GM19455 (cell line): ENCODE data around the gene LETM1.

Experiments
- ATAC-seq: cut with Tn5 transposase; IDR thresholded peaks from one replicate; pipeline ENCODE4 v1.9.1; 2021; ENCODE audit not compliant: unreplicated experiment

LETM1 gene

DNA sequence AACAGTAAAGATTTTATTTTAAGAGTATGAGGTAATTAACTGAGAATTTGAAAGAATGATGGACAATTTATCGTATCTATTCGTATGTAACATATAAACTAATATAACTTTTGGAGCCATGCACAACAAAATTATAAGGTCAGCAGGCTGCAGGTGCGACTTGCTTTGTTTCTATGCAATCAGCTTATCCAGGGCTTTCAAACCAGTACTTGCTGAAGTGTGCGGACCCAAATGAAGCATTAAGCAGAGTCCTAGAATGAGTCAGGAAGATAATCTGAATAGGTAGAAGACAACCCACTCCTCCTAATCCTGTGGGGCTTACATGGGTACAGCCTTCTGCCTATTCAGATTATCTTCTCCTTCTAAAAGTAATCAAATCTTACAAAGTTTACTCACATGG is 17.3 kb upstream of the LETM1 start:
- no peak for ATAC-seq

DNA sequence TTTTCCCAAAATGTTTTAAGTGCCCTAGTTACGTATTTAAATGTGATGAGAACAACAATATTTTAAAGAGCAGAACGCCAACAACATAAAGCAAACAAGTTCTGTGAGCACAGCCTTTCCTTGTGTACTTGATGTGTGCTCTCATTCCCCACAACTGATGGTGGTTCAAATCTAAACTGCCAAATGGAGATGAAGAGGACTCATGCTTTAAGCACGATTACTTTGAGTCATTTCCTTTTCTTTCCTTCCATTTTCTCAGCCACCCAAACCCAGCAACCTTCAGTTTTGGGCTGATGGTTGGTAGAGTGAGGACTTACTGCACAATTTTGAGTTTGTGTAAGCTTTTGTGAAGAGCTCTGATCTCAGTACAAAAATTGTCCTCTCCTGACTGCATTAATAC is 16.9 kb upstream of the LETM1 start:
- ATAC-seq = no peak

DNA sequence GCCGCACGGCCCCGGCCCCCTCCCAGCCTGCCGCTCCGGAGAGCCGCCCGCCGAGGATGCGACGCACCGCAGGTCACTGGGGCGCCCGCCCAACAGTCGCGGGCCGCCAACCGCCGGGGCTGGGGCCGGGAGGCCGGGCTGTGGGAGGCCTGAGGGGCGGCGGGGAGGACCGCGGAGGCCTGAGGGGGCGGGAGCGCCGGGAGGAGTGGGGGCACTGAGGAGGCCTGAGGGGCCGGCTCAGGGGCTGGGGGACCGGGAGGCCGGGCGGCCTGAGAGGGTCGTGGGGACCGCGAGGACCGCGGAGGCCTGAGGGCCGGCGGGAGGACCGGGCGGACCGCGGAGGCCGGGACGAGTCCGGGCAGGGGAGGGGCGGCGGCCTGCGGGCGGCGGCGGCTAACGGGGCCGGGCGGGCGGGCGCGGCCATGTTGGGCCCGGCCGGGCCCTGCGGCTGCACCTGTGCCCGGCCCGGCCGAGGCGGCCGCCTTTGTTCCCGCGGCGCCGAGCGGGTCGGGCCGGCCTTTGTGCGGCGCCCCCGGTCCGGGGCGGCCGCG is 15.6 kb upstream of the LETM1 start:
- peak; percentile 5 for ATAC-seq

GRCh38 chr4:1870578-1871443 is 14.9 kb upstream of the LETM1 start, which contains the start of gene NSD2:
NSD2 (plus strand) TSS chr4:1871393; CDS start chr4:1900655, 29,262 bp downstream.
- peak; percentile 57 for ATAC-seq

- peak; percentile 52 for ATAC-seq
These were observed 14.3 kb upstream of the LETM1 start for GRCh38 chr4:1870328-1870577.

GRCh38 chr4:1869530-1870327 is 13.8 kb upstream of the LETM1 start:
- ATAC-seq = peak; percentile 12

GRCh38 chr4:1868912-1869311 is 13.0 kb upstream of the LETM1 start:
- ATAC-seq = no peak

- ATAC-seq = no peak
These were observed 12.3 kb upstream of the LETM1 start for GRCh38 chr4:1868293-1868692.

- ATAC-seq = no peak
These were observed 10.3 kb upstream of the LETM1 start for GRCh38 chr4:1866189-1866661.

DNA sequence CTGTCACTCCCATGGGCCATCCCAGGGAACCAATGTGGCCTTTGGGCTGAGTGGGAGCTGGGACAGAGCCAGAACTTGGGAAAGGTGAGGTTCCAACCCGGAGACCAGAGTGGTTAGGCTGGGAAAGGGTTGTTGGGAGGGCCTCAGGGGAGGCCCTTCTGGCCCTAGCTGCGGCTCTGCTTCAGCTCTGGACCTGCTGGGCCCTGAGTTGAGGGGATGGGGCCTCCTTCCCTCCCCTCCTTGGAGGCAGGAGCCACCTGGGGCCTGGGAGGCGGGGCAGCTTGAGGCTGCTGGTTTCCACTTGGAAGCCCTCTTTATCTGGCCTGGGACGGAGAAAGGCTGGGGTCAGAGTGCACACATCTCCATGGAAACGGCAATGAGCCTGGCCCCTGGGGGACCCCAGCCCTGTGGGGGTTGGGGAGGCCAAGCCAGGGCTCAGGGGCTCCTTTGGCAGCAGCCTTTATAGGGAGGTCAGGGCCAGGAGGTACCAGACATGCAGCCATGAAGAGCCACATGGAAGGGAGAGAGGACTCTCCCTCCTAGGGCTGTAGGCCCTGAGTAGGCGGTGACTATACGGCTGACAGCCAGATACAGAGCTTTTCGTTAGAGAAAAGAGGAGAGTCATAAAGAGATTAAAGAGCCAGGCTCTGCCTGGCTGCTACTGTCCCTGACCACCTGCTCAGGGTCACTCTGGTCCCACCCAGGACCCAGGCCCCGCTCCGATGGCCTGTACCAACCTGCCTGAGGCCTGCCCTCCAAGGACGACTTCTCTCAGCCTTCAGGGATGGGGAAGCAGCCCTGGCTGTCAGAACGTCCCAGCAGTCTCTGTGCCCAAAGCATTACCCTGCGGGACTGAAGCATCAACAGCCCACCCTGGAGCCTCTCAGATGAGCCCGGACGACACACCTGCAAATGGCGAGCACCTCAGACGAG is 8.4 kb upstream of the LETM1 start:
- no peak for ATAC-seq

DNA sequence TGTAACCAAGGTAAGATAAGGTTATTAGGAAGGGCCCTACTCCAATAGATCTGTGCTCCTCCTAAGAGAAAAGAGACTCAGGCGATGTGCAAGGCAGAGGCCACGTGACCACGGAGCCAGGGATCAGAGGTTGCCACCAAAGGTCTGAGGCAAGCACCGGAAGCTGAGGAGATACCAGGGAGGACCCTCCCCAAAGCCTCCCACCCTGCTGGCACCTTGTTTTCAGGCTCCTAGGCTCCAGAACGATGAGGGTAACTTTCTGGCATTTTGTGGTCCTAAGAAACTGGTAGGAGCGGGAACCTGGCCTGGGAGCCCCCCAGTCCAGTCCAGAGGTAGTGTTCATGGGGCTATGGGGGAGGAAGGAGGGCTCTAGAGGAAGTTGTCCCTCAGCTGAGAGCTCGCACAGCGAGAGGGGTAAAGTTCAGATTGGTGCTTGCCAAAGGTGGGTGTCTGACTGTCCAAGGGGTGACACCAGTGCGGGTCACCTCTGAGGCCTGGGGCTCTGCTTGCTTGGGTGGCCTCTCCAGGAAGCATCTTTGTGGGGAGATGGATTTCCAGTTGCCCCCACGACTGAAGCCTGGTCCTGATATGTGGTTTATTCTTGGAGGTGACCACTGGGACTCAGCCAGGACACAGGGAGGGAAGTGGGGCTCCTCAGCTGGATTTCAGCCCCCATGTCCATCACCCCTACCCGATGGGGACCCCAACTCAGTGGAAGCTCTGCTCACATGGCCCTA is 7.5 kb upstream of the LETM1 start:
- ATAC-seq = no peak

DNA sequence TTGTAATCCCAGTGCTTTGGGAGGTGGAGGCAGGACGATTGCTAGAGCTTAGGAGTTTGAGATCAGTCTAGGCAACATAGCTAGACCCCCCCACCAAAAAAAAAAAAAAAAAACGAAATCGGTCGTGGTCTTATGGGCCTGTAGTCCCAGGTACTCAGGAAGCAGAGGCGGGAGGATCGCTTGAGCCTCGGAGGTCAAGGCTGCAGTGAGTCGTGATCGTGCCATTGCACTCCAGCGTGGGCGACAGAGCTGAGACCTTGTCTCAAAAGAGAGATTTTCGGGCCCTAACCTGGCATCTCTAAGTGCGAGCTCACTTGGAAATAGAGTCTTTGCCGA is 7.0 kb upstream of the LETM1 start:
- no peak for ATAC-seq

DNA sequence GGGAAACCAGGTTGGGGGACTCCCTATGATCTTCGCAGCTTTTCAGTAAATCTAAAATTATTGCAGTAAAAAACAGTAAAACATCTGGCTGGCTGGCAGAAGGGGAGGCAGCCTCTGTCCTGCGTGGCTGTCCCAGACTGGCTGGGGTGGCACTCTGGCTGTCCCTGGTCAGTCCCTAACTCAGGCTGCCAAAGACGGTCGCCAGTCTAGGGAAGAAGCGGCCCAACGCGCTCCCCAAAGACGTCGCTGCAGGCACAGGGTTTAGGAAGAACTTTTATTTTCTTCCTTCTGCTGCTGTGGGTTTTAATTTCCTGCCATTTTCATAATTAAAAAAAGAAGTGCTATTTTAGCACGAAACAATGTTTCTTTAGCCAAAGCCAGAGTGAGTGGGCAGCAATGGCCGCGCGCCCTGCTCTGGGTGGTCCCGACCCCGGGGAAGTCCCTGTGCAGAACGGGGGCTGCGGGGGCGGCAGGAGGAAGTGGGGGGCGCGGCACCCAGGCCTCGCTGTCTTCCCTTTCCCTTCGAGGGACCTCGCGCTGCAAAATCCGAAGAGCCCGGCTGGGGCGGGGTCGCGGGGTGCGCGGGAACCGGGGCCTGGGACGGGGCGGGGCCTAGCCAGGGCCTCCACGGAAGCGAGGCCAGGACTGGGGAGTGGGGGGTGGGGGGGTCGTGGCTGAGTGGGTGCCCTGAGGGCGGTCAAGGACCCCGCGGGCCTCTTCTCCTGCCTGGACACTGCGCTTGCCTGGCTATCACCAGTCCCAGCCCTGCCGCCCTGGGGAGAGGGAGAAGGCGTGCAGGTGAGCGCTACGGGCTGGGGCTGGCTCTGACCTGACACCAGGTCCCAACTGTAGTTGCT is 6.3 kb upstream of the LETM1 start:
- ATAC-seq = no peak

GRCh38 chr4:1859389-1859753 is 3.4 kb upstream of the LETM1 start:
- ATAC-seq = no peak

DNA sequence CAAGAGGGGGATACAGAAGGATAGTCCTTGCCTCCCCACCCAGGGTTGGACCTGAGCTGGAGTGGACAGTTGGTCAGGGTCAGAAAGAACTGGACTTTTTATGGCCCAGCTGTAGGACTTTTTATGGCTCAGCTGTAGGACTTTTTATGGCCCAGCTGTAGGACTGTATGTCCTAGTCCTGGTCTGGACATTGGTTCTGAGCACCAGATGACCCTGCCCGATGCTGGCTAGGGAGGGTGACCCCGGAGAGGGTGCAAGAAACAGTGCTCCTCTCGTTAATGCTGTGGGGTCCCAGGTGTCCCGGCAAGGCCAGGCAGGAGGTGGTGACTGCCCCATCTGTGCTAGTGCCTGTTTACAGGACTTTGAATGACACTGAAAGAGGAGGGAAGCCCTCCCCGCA is 2.0 kb upstream of the LETM1 start:
- ATAC-seq = no peak

DNA sequence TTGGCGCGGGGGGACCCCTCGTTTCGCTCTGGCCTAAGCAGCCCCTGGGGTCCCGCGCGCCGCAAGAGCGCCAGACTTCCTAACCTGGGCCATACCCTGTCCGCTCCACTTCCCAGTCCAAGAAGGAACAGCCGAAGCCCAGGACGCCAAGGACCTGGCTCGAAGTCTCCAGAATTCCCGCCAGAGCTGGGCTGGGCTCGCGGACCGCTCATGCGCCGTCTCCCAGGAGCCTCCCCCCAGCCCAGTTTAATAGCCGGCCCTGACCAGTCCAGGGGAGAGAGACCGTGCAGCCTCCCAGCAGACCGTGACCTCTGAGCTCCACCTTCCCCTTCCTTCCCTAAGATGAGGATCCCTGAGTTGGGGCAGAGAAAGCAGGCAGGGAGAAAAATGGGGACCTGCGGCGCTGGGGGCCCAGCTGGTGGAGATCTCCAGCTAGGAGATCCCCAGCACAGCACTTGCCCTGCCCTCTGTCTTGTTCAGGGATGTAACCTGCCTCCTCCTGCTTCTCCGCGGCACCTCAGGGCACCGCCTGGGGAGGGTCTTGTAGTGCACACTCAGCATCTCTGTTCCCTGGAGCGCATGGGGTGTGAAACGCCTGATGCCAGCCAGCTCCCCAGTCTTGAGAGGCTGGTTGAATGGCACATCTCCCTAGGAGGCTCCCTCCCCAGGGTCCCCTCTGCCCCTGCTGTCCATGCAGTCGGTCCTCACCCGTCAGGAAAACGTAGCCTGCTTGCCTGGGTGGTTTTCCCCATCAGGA is 1.2 kb upstream of the LETM1 start:
- ATAC-seq = no peak

DNA sequence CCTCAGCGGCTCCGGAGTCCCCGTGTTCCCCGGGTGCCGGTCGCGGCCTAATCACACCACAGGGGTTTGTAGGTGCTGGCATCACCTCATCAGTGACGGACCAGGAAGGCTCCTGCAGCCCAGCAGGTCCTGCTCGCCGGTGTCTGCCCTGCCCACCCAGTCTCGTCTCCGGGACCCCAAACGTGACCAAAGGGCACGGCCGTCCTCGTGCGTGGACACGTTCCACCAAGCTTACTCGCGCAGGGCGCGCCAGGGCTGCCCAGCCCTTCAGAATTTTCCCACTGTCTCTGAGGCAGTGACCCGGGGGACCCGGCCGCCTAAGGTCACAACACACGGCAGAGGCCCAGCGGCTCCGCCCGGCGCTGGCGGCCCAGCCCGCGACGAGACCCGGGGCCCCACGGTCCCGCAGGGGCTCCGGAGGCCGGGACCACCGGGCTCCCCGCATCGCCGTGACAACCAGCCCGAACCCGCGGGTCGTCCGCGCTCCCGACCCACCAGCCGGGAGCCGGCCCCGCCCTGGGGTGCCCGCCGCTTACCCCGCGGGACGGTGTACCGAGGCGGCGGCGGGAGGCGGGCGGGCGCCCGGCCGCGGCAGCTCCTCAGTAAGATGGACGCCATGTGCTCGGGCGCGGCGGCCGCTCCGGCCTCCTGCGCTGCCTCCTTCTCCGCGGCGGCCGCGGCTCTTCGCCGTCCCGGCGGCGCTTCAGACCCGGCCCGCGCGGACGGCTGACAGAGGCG is 454 bp downstream of the LETM1 start:
- ATAC-seq = peak; percentile 23

GRCh38 chr4:1854752-1855151 is 1.2 kb downstream of the LETM1 start:
- ATAC-seq = no peak
